Measurements from ENCODE around the gene HRK. TPM values are rescaled to one million over a fixed set of nuclear protein-coding genes. Genes with fewer than 3 reads are reported as not detected.

HRK gene
- total and polyA plus RNA-seq, 7 experiments from 2014 or later = 1.1 TPM; not detected in 6

- no peaks in the 10 kb centered on the region for H3K36me3 ChIP-seq (ENCODE audit: control insufficient read depth in 2 of 3, insufficient read depth in 3 of 3, low read length in 3 of 3)
- DNase-seq (no peak), ATAC-seq (no peak)
- no peak overlapping the region for H3K4me3 ChIP-seq (ENCODE audit: low read length)
- Mint-ChIP-seq H3K36me3 (peaks cover 0 to 2% (median 0%) of the 10 kb centered on the region in 5 donors), H3K4me3 (peak overlapping the region in 9 of 10 donors; percentile 10 to 79 (median 71)), H3K9me3 (peaks cover 0 to 1% (median 0%) of the 10 kb centered on the region in 11 donors), H3K4me1 (peaks cover 28 to 43% (median 37%) of the 10 kb centered on the region in 7 donors), H3K27me3 (peaks cover 54 to 84% (median 60%) of the 10 kb centered on the region in 5 donors), H3K27ac (no peak overlapping the region)
- H3K27ac ChIP-seq (ENCODE audit: low read depth, low read length) = no peak overlapping the region
- peaks cover 7 to 31% of the 10 kb centered on the region in 2 donors for H3K4me1 ChIP-seq (ENCODE audit: control insufficient read depth in 2 of 2, insufficient read depth in 2 of 2, low read length in 2 of 2)
- H3K27me3 ChIP-seq (ENCODE audit: control insufficient read depth in 2 of 2, insufficient read depth in 2 of 2, low read length in 2 of 2) = peaks cover 0 to 14% of the 10 kb centered on the region in 2 donors
- POLR2A ChIA-PET = no interaction called here
- intact Hi-C loops (cut with micrococcal nuclease) = loop anchor here (1.0 to 2.0 kb wide), 3 partner anchors 124 to 180 kb away; no protein-coding TSS in a partner anchor
- CTCF ChIA-PET = interaction anchor here (0.6 to 1.3 kb wide), 2 partner anchors 174 to 182 kb away, joined by 3 read pairs; no protein-coding TSS in a partner anchor
- no peaks in the 10 kb centered on the region for H3K9me3 ChIP-seq (ENCODE audit: control insufficient read depth in 2 of 3, low read length in 3 of 3)
These were observed 1.5 kb upstream of the HRK start for GRCh38 chr12:116882742-116883141.

- Histone ChIP-seq H3K4me3 (ENCODE audit: low read length) (no peak overlapping the region), H3K4me1 (ENCODE audit: control insufficient read depth in 2 of 2, insufficient read depth in 2 of 2, low read length in 2 of 2) (peaks cover 7 to 31% of the 10 kb centered on the region in 2 donors), H3K27me3 (ENCODE audit: control insufficient read depth in 2 of 2, insufficient read depth in 2 of 2, low read length in 2 of 2) (peaks cover 0 to 14% of the 10 kb centered on the region in 2 donors), H3K27ac (ENCODE audit: low read depth, low read length) (no peak overlapping the region), H3K36me3 (ENCODE audit: control insufficient read depth in 2 of 3, insufficient read depth in 3 of 3, low read length in 3 of 3) (no peaks in the 10 kb centered on the region), H3K9me3 (ENCODE audit: control insufficient read depth in 2 of 3, low read length in 3 of 3) (no peaks in the 10 kb centered on the region)
- H3K9me3 Mint-ChIP-seq = peaks cover 0 to 1% (median 0%) of the 10 kb centered on the region in 11 donors
- ATAC-seq (no peak), DNase-seq (no peak)
- H3K4me3 Mint-ChIP-seq = peak overlapping the region; percentile 44 to 79 (median 70)
- H3K27me3 Mint-ChIP-seq = peaks cover 62 to 84% (median 64%) of the 10 kb centered on the region in 5 donors
- intact Hi-C loops (cut with micrococcal nuclease) = loop anchor here (1.0 to 2.0 kb wide), 3 partner anchors 123 to 179 kb away; no protein-coding TSS in a partner anchor
- H3K36me3 Mint-ChIP-seq = peaks cover 0 to 2% (median 0%) of the 10 kb centered on the region in 5 donors
- ChIA-PET CTCF (interaction anchor here (0.6 to 1.3 kb wide), 2 partner anchors 173 to 181 kb away, joined by 3 read pairs; no protein-coding TSS in a partner anchor), POLR2A (no interaction called here)
- H3K27ac Mint-ChIP-seq = no peak overlapping the region
- peaks cover 28 to 43% (median 37%) of the 10 kb centered on the region in 7 donors for H3K4me1 Mint-ChIP-seq
These were observed 751 bp upstream of the HRK start for GRCh38 chr12:116881877-116882507.

- H3K4me1 Mint-ChIP-seq = peaks cover 28 to 43% (median 37%) of the 10 kb centered on the region in 7 donors
- H3K9me3 Mint-ChIP-seq = peaks cover 0 to 1% (median 0%) of the 10 kb centered on the region in 11 donors
- CTCF ChIA-PET = no interaction called here
- Histone ChIP-seq H3K27ac (ENCODE audit: low read depth, low read length) (no peak overlapping the region), H3K27me3 (ENCODE audit: control insufficient read depth in 2 of 2, insufficient read depth in 2 of 2, low read length in 2 of 2) (peaks cover 0 to 14% of the 10 kb centered on the region in 2 donors), H3K36me3 (ENCODE audit: control insufficient read depth in 2 of 3, insufficient read depth in 3 of 3, low read length in 3 of 3) (no peaks in the 10 kb centered on the region), H3K4me1 (ENCODE audit: control insufficient read depth in 2 of 2, insufficient read depth in 2 of 2, low read length in 2 of 2) (peaks cover 7 to 31% of the 10 kb centered on the region in 2 donors), H3K9me3 (ENCODE audit: control insufficient read depth in 2 of 3, low read length in 3 of 3) (no peaks in the 10 kb centered on the region), H3K4me3 (ENCODE audit: low read length) (no peak overlapping the region)
- peak in 5 of 9 donors; percentile 8 to 48 (median 15) for DNase-seq
- peak overlapping the region; percentile 77 to 97 (median 82) for H3K4me3 Mint-ChIP-seq
- POLR2A ChIA-PET = no interaction called here
- peaks cover 66 to 90% (median 73%) of the 10 kb centered on the region in 5 donors for H3K27me3 Mint-ChIP-seq
- peak overlapping the region in 1 of 9 donors; percentile 29 for H3K27ac Mint-ChIP-seq
- ATAC-seq = peak; percentile 59
- peaks cover 0 to 2% (median 0%) of the 10 kb centered on the region in 5 donors for H3K36me3 Mint-ChIP-seq
- intact Hi-C loops (cut with micrococcal nuclease) = no loop called here
These were observed 370 bp downstream of the HRK start for GRCh38 chr12:116880817-116881324.

- Histone ChIP-seq H3K4me1 (ENCODE audit: control insufficient read depth in 2 of 2, insufficient read depth in 2 of 2, low read length in 2 of 2) (peaks cover 7 to 31% of the 10 kb centered on the region in 2 donors), H3K36me3 (ENCODE audit: control insufficient read depth in 2 of 3, insufficient read depth in 3 of 3, low read length in 3 of 3) (no peaks in the 10 kb centered on the region), H3K9me3 (ENCODE audit: control insufficient read depth in 2 of 3, low read length in 3 of 3) (no peaks in the 10 kb centered on the region), H3K27ac (ENCODE audit: low read depth, low read length) (no peak overlapping the region), H3K27me3 (ENCODE audit: control insufficient read depth in 2 of 2, insufficient read depth in 2 of 2, low read length in 2 of 2) (peaks cover 0 to 14% of the 10 kb centered on the region in 2 donors), H3K4me3 (ENCODE audit: low read length) (no peak overlapping the region)
- peak overlapping the region; percentile 77 to 97 (median 82) for H3K4me3 Mint-ChIP-seq
- H3K27ac Mint-ChIP-seq = peak overlapping the region in 2 of 9 donors; percentile 29 to 45
- POLR2A ChIA-PET = no interaction called here
- peaks cover 71 to 89% (median 75%) of the 10 kb centered on the region in 5 donors for H3K27me3 Mint-ChIP-seq
- H3K36me3 Mint-ChIP-seq = peaks cover 0 to 2% (median 0%) of the 10 kb centered on the region in 5 donors
- H3K9me3 Mint-ChIP-seq = peaks cover 0 to 5% (median 0%) of the 10 kb centered on the region in 11 donors
- H3K4me1 Mint-ChIP-seq = peaks cover 28 to 43% (median 37%) of the 10 kb centered on the region in 7 donors
- intact Hi-C loops (cut with micrococcal nuclease) = no loop called here
- DNase-seq (no peak), ATAC-seq (no peak)
- CTCF ChIA-PET = no interaction called here
These were observed 926 bp downstream of the HRK start for GRCh38 chr12:116880213-116880816.

- Mint-ChIP-seq H3K36me3 (peaks cover 0 to 2% (median 0%) of the 10 kb centered on the region in 5 donors), H3K27ac (peak overlapping the region in 1 of 9 donors; percentile 45), H3K27me3 (peaks cover 75 to 87% (median 79%) of the 10 kb centered on the region in 5 donors), H3K4me3 (peak overlapping the region; percentile 4 to 97 (median 82)), H3K9me3 (peaks cover 0 to 11% (median 2%) of the 10 kb centered on the region in 11 donors), H3K4me1 (peaks cover 28 to 43% (median 37%) of the 10 kb centered on the region in 7 donors)
- Histone ChIP-seq H3K9me3 (ENCODE audit: control insufficient read depth in 2 of 3, low read length in 3 of 3) (no peaks in the 10 kb centered on the region), H3K4me1 (ENCODE audit: control insufficient read depth in 2 of 2, insufficient read depth in 2 of 2, low read length in 2 of 2) (peaks cover 7 to 31% of the 10 kb centered on the region in 2 donors), H3K27ac (ENCODE audit: low read depth, low read length) (no peak overlapping the region), H3K27me3 (ENCODE audit: control insufficient read depth in 2 of 2, insufficient read depth in 2 of 2, low read length in 2 of 2) (peaks cover 0 to 14% of the 10 kb centered on the region in 2 donors), H3K4me3 (ENCODE audit: low read length) (no peak overlapping the region), H3K36me3 (ENCODE audit: control insufficient read depth in 2 of 3, insufficient read depth in 3 of 3, low read length in 3 of 3) (no peaks in the 10 kb centered on the region)
- intact Hi-C loops (cut with micrococcal nuclease) = no loop called here
- no peak for DNase-seq
- ATAC-seq = no peak
- POLR2A ChIA-PET = no interaction called here
- CTCF ChIA-PET = no interaction called here
These were observed 1.6 kb downstream of the HRK start for GRCh38 chr12:116879509-116880212.

Data from naive thymus-derived CD4-positive, alpha-beta T cell (primary cell).